Stomach (tissue), 9 donors: ENCODE data around the gene DDN. TPM values are rescaled to one million over a fixed set of nuclear protein-coding genes. Genes with fewer than 3 reads are reported as not detected.
A peak's percentile ranks its signal among the peaks of the same experiment; 100 is the strongest.

Source experiments
- DNase-seq, 2 donors: peaks; one replicate each; pipeline versions ENCODE4 v3.0.0 to v3.0.0-alpha.2; 2013 to 2019
- H3K27ac ChIP-seq, 5 donors: fragments of 200-600 bp in 4 of 5; sonication (generic) in 4 of 5; one replicate each; pipeline ENCODE4 v1.5.1; 2013 to 2019; ENCODE audit warnings: mild to moderate bottlenecking in 1 of 5, moderate library complexity in 1 of 5
- H3K27me3 ChIP-seq, 3 donors: fragments of 200-600 bp; sonication (generic); one replicate each; pipeline ENCODE4 v1.5.1; 2017 to 2019; ENCODE audit warnings: mixed run types in 1 of 3
- H3K36me3 ChIP-seq, 4 donors: fragments of 200-600 bp; sonication (generic); 1 replicate in 3 of 4; 2 replicates in 1 of 4; pipeline ENCODE4 v1.5.1; 2016 to 2019
- H3K4me1 ChIP-seq, 4 donors: fragments of 200-600 bp; sonication (generic); one replicate each; pipeline ENCODE4 v1.5.1; 2016 to 2019
- H3K4me3 ChIP-seq, 4 donors: fragments of 200-600 bp; sonication (generic) in 3 of 4; one replicate each; pipeline ENCODE4 v1.5.1; 2016 to 2019; ENCODE audit warnings: mild to moderate bottlenecking in 1 of 4
- H3K9me3 ChIP-seq, 4 donors: fragments of 200-600 bp; sonication (generic); one replicate each; pipeline ENCODE4 v1.5.1; 2016 to 2019
- CTCF ChIP-seq, 7 experiments: fragments of 450-650 bp in 4 of 7; fragments of 200-600 bp in 3 of 7; sonication (generic) in 3 of 7; IDR thresholded peaks; one replicate each; pipeline ENCODE4 v1.5.1; 2016 to 2019; ENCODE audit warnings: antibody characterized with exemption in 7 of 7, control low read depth in 2 of 7, mild to moderate bottlenecking in 1 of 7
- EP300 ChIP-seq: sonication (generic); formaldehyde crosslinking; IDR thresholded peaks from one replicate; pipeline ENCODE4 v1.6.1; 2017; ENCODE audit warnings: antibody characterized with exemption
- POLR2A ChIP-seq, 4 donors: fragments of 450-650 bp; IDR thresholded peaks; one replicate each; pipeline ENCODE4 v1.6.1; 2016; ENCODE audit warnings: antibody characterized with exemption in 4 of 4, control low read depth in 2 of 4, mild to moderate bottlenecking in 1 of 4, moderate library complexity in 1 of 4
- POLR2AphosphoS5 ChIP-seq, 3 donors: sonication (generic); formaldehyde crosslinking; IDR thresholded peaks; one replicate each; pipeline ENCODE4 v1.6.1; 2016; ENCODE audit warnings: antibody characterized with exemption in 3 of 3
- WGBS, 5 donors: extraction: QIAGEN DNeasy Blood & Tissue Kit in 3 of 5; methylation state at CpG; one replicate each; pipeline versions ENCODE4 v1.1.5 to v1.1.7; 2013 to 2018; 5-methylcytosine and 5-hydroxymethylcytosine counted together
- intact Hi-C: fragments of 100-400 bp; cut with DNase I; formaldehyde crosslinking; loops from one replicate; pipeline ENCODE4 v1.15.1; 2023; ENCODE audit warnings: low total_unique reads
- polyA plus RNA-seq, 3 donors: library from polyadenylated mRNA; stranded (reverse); fragments of 200-250 nt; gene quantifications; one replicate each; pipeline ENCODE4 v1.2.3, GENCODE V29; 2013
- small RNA-seq, 4 donors: library from RNA; depleted of rRNA; stranded (forward); fragments of <200 nt; gene quantifications; one replicate each; pipeline ENCODE3, GENCODE V24; 2016
- total RNA-seq, 5 donors: library from RNA; depleted of rRNA; stranded (reverse); fragments of >200 nt; gene quantifications; one replicate each; pipeline versions ENCODE4 v1.1.0 to v1.2.3, GENCODE V29; 2014 to 2016
- donor health status: healthy with polysubstance abuse.
- donor health status: Bipolar disorder and iron deficiency.
- donor health status: healthy.

DDN gene
- total and polyA plus RNA-seq, 8 donors: 0.08 to 0.31 (median 0.19) TPM; not detected in 4

- peak overlapping the region in 2 of 5 donors; percentile 26 to 61 for H3K27ac ChIP-seq
- peaks cover 1 to 28% (median 18%) of the 10 kb centered on the region in 4 donors for H3K36me3 ChIP-seq
- 62 to 86% (median 76%) methylated on average over 3 of the region's 3 CpGs for WGBS, 5 donors
- no peaks in the 10 kb centered on the region for H3K27me3 ChIP-seq
- H3K4me3 ChIP-seq: no peak overlapping the region
- intact Hi-C loops: no loop called here
- DNase-seq: no peak
- TF ChIP-seq EP300: no peak
- no peak for TF ChIP-seq POLR2A (IDR thresholded peaks at IDR 0.05)
- TF ChIP-seq CTCF (IDR thresholded peaks at IDR 0.05): no peak
- TF ChIP-seq POLR2AphosphoS5 (IDR thresholded peaks at IDR 0.05): no peak
- no peaks in the 10 kb centered on the region for H3K9me3 ChIP-seq
- H3K4me1 ChIP-seq: peaks cover 12 to 26% (median 23%) of the 10 kb centered on the region in 4 donors
Observed at GRCh38 chr12:48947727-48948126, 51.4 kb downstream of the DDN start.

- 39 to 60% (median 45%) methylated on average over 6 of the region's 6 CpGs for WGBS, 5 donors
- TF ChIP-seq POLR2A (IDR thresholded peaks at IDR 0.05): no peak
- TF ChIP-seq POLR2AphosphoS5 (IDR thresholded peaks at IDR 0.05): no peak
- intact Hi-C loops: no loop called here
- H3K27me3 ChIP-seq: no peaks in the 10 kb centered on the region
- H3K9me3 ChIP-seq: no peaks in the 10 kb centered on the region
- peak overlapping the region in 2 of 5 donors; percentile 39 to 61 for H3K27ac ChIP-seq
- H3K4me3 ChIP-seq: no peak overlapping the region
- peaks cover 0 to 26% (median 15%) of the 10 kb centered on the region in 4 donors for H3K36me3 ChIP-seq
- H3K4me1 ChIP-seq: peaks cover 12 to 26% (median 23%) of the 10 kb centered on the region in 4 donors
- DNase-seq: no peak
Observed at GRCh38 chr12:48946943-48947342, 52.2 kb downstream of the DDN start.

- H3K27ac ChIP-seq: peak overlapping the region in 1 of 5 donors; percentile 39
- H3K27me3 ChIP-seq: no peaks in the 10 kb centered on the region
- H3K9me3 ChIP-seq: no peaks in the 10 kb centered on the region
- DNase-seq: no peak
- H3K36me3 ChIP-seq: peaks cover 0 to 27% (median 19%) of the 10 kb centered on the region in 4 donors
- intact Hi-C loops: no loop called here
- H3K4me3 ChIP-seq: no peak overlapping the region
- TF ChIP-seq EP300: no peak
- H3K4me1 ChIP-seq: peaks cover 12 to 26% (median 23%) of the 10 kb centered on the region in 4 donors
Observed at GRCh38 chr12:48946205-48946604, 53.0 kb downstream of the DDN start.

Small RNA genes within 50 kb of the gene (small RNA-seq; reads per million reads assigned to genes)
- gene RNU6-940P: 0 reads per million in 4 donors

Other genes with a start within 250 kb of the DDN start
- gene ADCY6, start 210.3 kb downstream of the DDN start, total RNA-seq: 100 to 1,000 TPM in 2 of 5 donors, 10 to 100 TPM in 3; 32.1 to 432 (median 58.8) TPM
- gene ADCY6, start 210.3 kb downstream of the DDN start, polyA plus RNA-seq: 10 to 100 TPM in 2 of 3 donors, 1 to 10 TPM in 1; 5.8 to 18.3 (median 16.6) TPM
- gene CACNB3, start 180.9 kb downstream of the DDN start, total RNA-seq: 100 to 1,000 TPM in 1 of 5 donors, 10 to 100 TPM in 1, 1 to 10 TPM in 2, under 1 TPM in 1; under 0.01 to 140 (median 9.9) TPM
- 10 to 100 TPM; 11.8 to 18.4 (median 13.5) TPM for gene CACNB3, start 180.9 kb downstream of the DDN start, polyA plus RNA-seq
- gene DDX23, start 147.2 kb downstream of the DDN start, total RNA-seq: 10 to 100 TPM; 31.3 to 88.1 (median 82.2) TPM
- gene DDX23, start 147.2 kb downstream of the DDN start, polyA plus RNA-seq: 10 to 100 TPM; 30.3 to 41.7 (median 34.2) TPM
- 10 to 100 TPM in 1 of 5 donors, 1 to 10 TPM in 3, not detected in 1; 3.5 to 21.0 (median 5.0) TPM for gene RND1, start 133.5 kb downstream of the DDN start, total RNA-seq
- 10 to 100 TPM; 12.2 to 20.5 (median 20.5) TPM for gene RND1, start 133.5 kb downstream of the DDN start, polyA plus RNA-seq
- gene FKBP11, start 73.9 kb downstream of the DDN start, total RNA-seq: 10 to 100 TPM in 3 of 5 donors, 1 to 10 TPM in 2; 7.6 to 53.6 (median 16.0) TPM
- gene FKBP11, start 73.9 kb downstream of the DDN start, polyA plus RNA-seq: 10 to 100 TPM; 32.7 to 63.6 (median 47.7) TPM
- gene ARF3, start 41.9 kb downstream of the DDN start, total RNA-seq: 10 to 100 TPM; 35.0 to 54.5 (median 42.4) TPM
- 10 to 100 TPM; 34.7 to 56.5 (median 42.6) TPM for gene ARF3, start 41.9 kb downstream of the DDN start, polyA plus RNA-seq
- 10 to 100 TPM in 1 of 5 donors, 1 to 10 TPM in 1, not detected in 3; 3.1 to 21.7 TPM for gene WNT10B, start 27.6 kb downstream of the DDN start, total RNA-seq
- under 1 TPM in 1 of 3 donors, not detected in 2; 0.68 TPM for gene WNT10B, start 27.6 kb downstream of the DDN start, polyA plus RNA-seq
- gene WNT1, start 21.1 kb downstream of the DDN start, total RNA-seq: not detected
- gene WNT1, start 21.1 kb downstream of the DDN start, polyA plus RNA-seq: not detected
- gene PRKAG1, start 19.4 kb upstream of the DDN start, total RNA-seq: 10 to 100 TPM in 4 of 5 donors, 1 to 10 TPM in 1; 5.8 to 68.7 (median 36.9) TPM
- gene PRKAG1, start 19.4 kb upstream of the DDN start, polyA plus RNA-seq: 10 to 100 TPM; 42.6 to 61.7 (median 48.7) TPM
- gene KMT2D, start 61.4 kb upstream of the DDN start, total RNA-seq: 100 to 1,000 TPM in 3 of 5 donors, 10 to 100 TPM in 2; 65.4 to 220 (median 110) TPM
- gene KMT2D, start 61.4 kb upstream of the DDN start, polyA plus RNA-seq: 10 to 100 TPM in 1 of 3 donors, 1 to 10 TPM in 2; 3.2 to 17.2 (median 7.4) TPM
- gene RHEBL1, start 70.6 kb upstream of the DDN start, total RNA-seq: not detected
- 1 to 10 TPM in 1 of 3 donors, under 1 TPM in 1, not detected in 1; 0.75 to 1.0 TPM for gene RHEBL1, start 70.6 kb upstream of the DDN start, polyA plus RNA-seq
- 1 to 10 TPM in 1 of 5 donors, under 1 TPM in 2, not detected in 2; 0.29 to 1.1 (median 0.58) TPM for gene DHH, start 95.4 kb upstream of the DDN start, total RNA-seq
- gene DHH, start 95.4 kb upstream of the DDN start, polyA plus RNA-seq: under 1 TPM; 0.10 to 0.15 (median 0.12) TPM
- 10 to 100 TPM; 11.2 to 61.4 (median 54.9) TPM for gene LMBR1L, start 111.5 kb upstream of the DDN start, total RNA-seq
- 10 to 100 TPM in 1 of 3 donors, 1 to 10 TPM in 2; 6.8 to 40.4 (median 7.8) TPM for gene LMBR1L, start 111.5 kb upstream of the DDN start, polyA plus RNA-seq
- 100 to 1,000 TPM; 205 to 529 (median 339) TPM for gene TUBA1B, start 132.0 kb upstream of the DDN start, total RNA-seq
- gene TUBA1B, start 132.0 kb upstream of the DDN start, polyA plus RNA-seq: 100 to 1,000 TPM; 436 to 710 (median 468) TPM
- 100 to 1,000 TPM in 4 of 5 donors, 10 to 100 TPM in 1; 82.2 to 279 (median 156) TPM for gene TUBA1A, start 189.7 kb upstream of the DDN start, total RNA-seq
- gene TUBA1A, start 189.7 kb upstream of the DDN start, polyA plus RNA-seq: 100 to 1,000 TPM in 1 of 3 donors, 10 to 100 TPM in 2; 64.5 to 104 (median 89.7) TPM